NCI-H2227 treated with DMSO at 0.1 percent for 48 hours (cell line): ENCODE data around the gene TARS2.

Source experiments
- DNase-seq: peaks from one replicate; lab custom pipeline; 2025; lab: John Stamatoyannopoulos, UW

TARS2 gene

DNA sequence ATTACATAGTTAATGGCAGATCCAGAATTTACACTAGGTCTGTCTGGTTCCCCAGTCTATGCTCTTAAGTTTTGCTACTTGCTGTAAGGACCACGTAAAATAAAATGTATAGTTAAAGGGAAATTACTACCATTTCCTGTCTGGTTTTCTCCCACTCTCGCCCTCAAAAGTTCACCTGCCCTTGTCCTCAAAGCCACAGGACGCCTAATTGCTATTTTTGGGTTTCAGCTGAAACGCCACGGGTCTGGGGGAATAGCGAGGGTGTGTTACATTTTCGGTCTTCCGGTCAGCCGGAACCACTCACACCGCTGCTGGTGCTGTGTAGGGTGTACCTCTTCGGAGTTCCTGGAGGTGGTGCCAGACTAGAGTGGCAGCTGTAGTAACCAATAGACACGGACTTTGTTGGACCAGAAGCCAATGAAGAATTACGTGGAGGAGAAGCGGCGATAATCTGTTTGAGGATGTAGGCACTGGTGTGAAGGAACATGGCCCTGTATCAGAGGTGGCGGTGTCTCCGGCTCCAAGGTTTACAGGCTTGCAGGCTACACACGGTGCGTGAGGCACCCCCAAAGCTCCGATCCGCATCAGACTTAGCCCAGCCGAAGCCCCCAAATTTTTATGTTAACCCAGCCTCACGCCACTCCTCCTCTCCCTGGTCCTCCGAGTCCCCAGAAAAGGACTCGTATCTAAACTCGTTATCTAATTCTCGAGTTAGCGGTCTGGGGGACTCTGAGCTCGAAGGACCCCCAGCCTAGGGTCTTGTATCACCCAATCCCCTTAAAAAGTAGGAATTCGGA is at the start of gene TARS2:
Gene TARS2 (plus strand): TSS at position 454 of the 797 bp plus-strand sequence. CDS start 32 bp downstream, at position 486.
- DNase-seq, result peak; percentile 99

DNA sequence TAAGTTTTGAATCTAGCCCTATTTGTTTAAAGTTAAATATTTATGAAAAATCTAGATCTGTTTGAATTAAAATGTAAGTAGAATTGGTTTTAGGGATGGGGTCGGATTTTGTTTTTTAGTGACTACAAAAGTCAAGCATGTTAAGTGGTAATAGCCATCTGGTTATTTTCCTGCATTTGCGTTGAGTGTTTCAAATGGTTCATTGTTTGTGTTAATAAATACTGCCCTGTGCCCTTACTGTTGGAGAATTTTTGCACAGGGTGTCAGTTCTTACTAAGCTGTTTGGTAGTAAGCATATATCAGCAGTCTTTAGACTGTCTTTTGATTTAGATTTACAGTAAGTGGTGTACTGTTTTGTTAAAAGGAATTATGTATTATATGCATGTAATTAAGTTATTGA is 46.1 kb upstream of the TARS2 start:
- DNase-seq, result no peak

DNA sequence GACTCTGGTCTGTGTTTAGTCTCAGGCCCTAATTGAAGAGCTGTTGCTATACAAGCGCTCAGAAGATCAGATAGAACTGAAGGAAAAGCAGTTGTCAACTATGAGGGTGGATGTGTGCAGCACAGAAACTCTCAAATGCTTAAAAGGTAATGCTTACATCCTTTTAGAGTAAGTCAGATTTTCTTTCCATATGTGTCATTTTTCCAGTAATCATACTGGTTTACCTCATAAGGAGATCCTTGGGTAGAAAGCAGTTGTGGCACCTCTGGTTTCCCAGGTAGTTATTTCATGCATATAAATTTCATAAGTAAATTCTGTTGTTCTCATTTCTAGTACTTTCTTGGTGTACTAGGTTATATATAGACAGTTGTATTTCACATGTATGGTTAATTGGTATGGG is 43.0 kb upstream of the TARS2 start:
- DNase-seq, result no peak

GRCh38 chr1:150456146-150456647 is 31.0 kb upstream of the TARS2 start:
- DNase-seq, result no peak

- DNase-seq, result peak; percentile 54
These were observed 22.8 kb upstream of the TARS2 start for GRCh38 chr1:150464422-150464826.

- no peak for DNase-seq
These were observed 20.3 kb upstream of the TARS2 start for GRCh38 chr1:150466964-150467363.

DNA sequence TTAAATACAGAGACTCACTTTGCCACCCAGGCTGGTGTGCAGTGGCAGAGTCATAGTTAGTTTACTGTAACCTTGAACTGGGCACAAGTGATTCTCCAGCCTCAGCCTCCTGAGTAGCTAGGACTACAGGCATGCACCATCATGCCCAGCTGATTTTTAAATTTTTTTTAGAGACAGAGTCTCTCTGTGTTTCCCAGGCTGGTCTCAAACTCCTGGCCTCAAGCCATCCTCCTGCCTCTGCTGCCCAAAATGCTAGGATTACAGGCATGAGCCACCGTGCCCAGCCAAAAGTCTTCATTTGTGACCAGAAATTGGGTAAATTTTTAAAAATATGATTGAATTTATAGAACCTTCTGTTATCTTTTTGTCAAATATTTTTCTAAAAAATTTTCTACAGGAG is 17.9 kb upstream of the TARS2 start:
- no peak for DNase-seq

GRCh38 chr1:150472601-150473200 is 14.5 kb upstream of the TARS2 start:
- no peak for DNase-seq

GRCh38 chr1:150473659-150474058 is 13.6 kb upstream of the TARS2 start:
- DNase-seq, result no peak

DNA sequence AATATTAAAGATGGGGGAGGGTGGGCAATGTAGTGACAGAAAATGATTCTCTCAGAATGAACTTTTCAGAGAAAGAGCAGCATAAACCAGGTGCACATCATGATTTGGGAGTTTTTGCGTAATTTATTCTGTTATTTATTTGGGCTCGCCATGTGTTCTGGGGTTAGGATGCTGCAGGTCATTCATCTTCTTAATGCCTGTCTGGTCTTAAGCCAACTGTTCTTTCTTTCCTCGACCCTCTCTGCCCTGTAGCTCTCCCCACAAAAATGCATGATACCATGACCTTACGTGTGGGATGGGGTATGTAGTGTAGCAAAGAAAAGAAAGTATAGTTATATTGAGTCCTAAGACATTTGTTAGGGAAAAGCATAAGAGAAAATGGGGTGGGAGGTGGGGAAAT is 12.3 kb upstream of the TARS2 start:
- DNase-seq, result no peak

- DNase-seq, result no peak
These were observed 10.5 kb upstream of the TARS2 start for GRCh38 chr1:150476754-150477153.

- no peak for DNase-seq
These were observed 9.9 kb upstream of the TARS2 start for GRCh38 chr1:150477320-150477719.

DNA sequence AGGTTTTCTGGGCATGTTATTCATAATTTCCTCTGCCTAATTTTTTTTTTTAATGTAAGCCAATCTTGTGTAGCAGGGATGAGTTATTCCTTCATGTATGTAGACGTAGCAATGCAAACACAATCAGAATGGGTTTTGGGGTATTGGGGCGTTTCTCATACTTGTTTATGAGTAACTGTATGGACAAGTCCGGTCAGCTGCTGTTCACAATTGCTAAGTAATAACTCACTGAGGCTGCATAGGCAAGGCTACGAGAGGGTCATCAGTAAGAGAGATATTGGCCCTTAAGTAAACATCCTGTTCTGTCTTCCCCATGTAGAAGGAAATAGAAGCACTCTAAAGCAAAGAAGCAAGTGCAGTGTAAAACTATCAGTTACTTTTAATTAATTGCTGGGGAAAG is 9.5 kb upstream of the TARS2 start:
- no peak for DNase-seq

- DNase-seq, result no peak
These were observed 7.8 kb upstream of the TARS2 start for GRCh38 chr1:150479370-150479769.

DNA sequence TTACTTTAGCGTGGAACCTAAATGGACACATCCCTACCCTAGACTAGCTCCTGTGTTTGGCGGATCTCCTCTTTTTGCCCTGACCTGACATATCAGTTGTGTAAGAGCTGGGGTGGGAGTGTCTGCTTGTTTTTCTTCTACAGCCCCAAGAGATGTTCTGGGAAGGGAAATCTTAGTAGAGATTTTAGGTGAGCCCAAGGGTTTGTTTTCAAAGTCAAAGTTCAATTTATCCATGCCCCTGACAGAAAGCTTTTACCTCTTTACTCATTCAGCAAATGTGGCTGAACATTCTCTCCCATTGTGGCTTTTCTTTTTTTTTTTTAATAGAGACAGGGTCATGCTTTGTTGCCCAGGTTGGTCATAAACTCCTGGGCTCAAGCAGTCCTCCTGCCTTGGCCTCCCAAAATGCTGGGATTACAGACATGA is 7.3 kb upstream of the TARS2 start:
- DNase-seq, result no peak

DNA sequence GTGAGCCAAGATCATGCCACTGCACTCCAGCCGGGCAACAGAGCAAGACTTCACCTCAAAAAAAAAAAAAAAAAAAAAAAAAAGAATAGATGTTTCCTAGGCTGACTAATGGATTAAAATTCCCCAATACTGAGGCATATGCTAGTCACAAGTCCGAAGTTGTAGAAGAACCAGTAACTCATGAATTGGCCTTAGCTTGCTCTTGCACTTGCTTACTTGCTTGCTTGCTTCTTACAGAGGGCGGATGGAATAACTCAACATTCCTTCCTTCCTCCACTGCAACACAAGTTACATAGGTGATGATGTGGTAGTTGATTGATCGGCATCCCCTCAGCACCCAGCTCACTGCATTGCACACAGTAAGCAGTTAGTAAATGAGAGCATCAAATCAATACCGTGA is 2.8 kb upstream of the TARS2 start:
- DNase-seq, result no peak

GRCh38 chr1:150484861-150485260 is 2.4 kb upstream of the TARS2 start:
- no peak for DNase-seq

DNA sequence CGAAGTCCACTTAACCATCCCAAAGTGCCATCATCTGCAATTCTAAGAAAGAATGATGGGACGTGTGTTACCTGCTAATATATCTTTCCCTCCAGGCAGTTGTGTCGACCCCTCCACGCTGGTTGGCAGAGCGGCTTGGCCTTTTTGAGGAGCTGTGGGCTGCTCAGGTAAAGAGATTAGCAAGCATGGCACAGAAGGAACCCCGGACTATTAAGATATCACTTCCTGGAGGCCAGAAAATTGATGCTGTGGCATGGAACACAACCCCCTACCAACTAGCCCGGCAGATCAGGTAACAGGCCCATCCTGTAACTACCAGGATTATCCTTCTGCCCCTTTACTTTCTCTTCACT is 520 bp downstream of the TARS2 start:
- no peak for DNase-seq

GRCh38 chr1:150493175-150493574 is 6.0 kb downstream of the TARS2 start:
- no peak for DNase-seq

GRCh38 chr1:150498342-150498741 is 11.1 kb downstream of the TARS2 start:
- DNase-seq, result no peak

- no peak for DNase-seq
These were observed 18.2 kb downstream of the TARS2 start for GRCh38 chr1:150505431-150505830.

- peak; percentile 26 for DNase-seq
These were observed 21.0 kb downstream of the TARS2 start, which contains the start of gene ECM1 for GRCh38 chr1:150507912-150508864. Gene ECM1 (plus strand): TSS chr1:150508109. CDS start chr1:150508210, 101 bp downstream.
